ENCODE measurements around the gene NAGPA. TPM values are rescaled to one million over a fixed set of nuclear protein-coding genes. Genes with fewer than 3 reads are reported as not detected.

NAGPA gene
- total and polyA plus RNA-seq, 2 of the 13 experiments (the other 11 are each of a cell fraction or from before 2014, with no cell fraction given), result 27.1 to 60.3 TPM

DNA sequence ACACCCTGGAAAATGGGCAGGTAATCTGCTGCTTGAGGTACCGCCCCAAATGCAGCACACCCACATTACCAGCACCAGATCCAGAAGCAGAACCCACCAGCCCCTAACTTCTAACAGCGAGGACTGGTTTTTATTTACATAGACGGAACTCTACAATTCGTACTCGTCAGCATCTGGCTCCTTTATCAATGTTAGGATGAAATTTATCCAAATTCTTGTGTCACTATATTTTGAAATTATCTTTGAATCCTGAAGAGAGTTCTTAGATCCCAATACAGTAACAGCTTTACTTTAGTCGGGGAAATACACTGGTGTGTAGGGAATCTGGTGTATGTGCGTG lies 37.6 kb upstream of the NAGPA start:
- intact Hi-C loops (cut with micrococcal nuclease; ENCODE audit: unreplicated experiment) (loop anchor here (5.0 kb wide), 2 partner anchors 34 to 114 kb away; partner anchors contain the start of gene SEC14L5), in situ Hi-C loops (cut with HindIII; ENCODE audit: extremely low pct_ligation_motif_present, low pct_unique_long_range_greater_than_20kb) (no loop called here)
- peak overlapping the region; percentile 85 for H3K9ac ChIP-seq (ENCODE audit: insufficient read depth, low read depth, low read length)
- peak overlapping the region; percentile 73 for H2AFZ ChIP-seq (ENCODE audit: low read length)
- ATAC-seq (no peak), FAIRE-seq (peak; percentile 12), DNase-seq (ENCODE audit: low spot score) (no peak)
- H3K4me3 ChIP-seq (replicated peaks in 1 of 3; ENCODE audit: insufficient read depth in 1 of 3, low read depth in 2 of 3, low read length in 3 of 3), result peak overlapping the region; percentile 79 to 89 (median 82)
- no peaks in the 10 kb centered on the region; a peak in 1 of 5 replicates for H3K27me3 ChIP-seq (ENCODE audit: control insufficient read depth in 1 of 2, insufficient read depth in 2 of 2, low read length in 2 of 2)
- H4K20me1 ChIP-seq (ENCODE audit: insufficient read depth, low read length), result no peaks in the 10 kb centered on the region
- no peak for TF ChIP-seq NBN (conservative IDR thresholded peaks at IDR 0.05)
- TF ChIP-seq GTF3A (CRISPR knock-in tag; conservative IDR thresholded peaks at IDR 0.05), result no peak
- TF ChIP-seq TRIM24 (CRISPR knock-in tag; IDR thresholded peaks at IDR 0.05), result no peak
- peak; percentile 92; the same call in 1 of the 2 replicates for TF ChIP-seq ELF4 (CRISPR knock-in tag; IDR thresholded peaks at IDR 0.05; ENCODE audit: borderline replicate concordance)
- TF ChIP-seq, protein P1, sequence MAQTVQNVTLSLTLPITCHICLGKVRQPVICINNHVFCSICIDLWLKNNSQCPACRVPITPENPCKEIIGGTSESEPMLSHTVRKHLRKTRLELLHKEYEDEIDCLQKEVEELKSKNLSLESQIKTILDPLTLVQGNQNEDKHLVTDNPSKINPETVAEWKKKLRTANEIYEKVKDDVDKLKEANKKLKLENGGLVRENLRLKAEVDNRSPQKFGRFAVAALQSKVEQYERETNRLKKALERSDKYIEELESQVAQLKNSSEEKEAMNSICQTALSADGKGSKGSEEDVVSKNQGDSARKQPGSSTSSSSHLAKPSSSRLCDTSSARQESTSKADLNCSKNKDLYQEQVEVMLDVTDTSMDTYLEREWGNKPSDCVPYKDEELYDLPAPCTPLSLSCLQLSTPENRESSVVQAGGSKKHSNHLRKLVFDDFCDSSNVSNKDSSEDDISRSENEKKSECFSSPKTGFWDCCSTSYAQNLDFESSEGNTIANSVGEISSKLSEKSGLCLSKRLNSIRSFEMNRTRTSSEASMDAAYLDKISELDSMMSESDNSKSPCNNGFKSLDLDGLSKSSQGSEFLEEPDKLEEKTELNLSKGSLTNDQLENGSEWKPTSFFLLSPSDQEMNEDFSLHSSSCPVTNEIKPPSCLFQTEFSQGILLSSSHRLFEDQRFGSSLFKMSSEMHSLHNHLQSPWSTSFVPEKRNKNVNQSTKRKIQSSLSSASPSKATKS (CRISPR knock-in tag; IDR thresholded peaks at IDR 0.05), result peak; percentile 50; the same call in 1 of the 2 replicates
- TF ChIP-seq MYC (CRISPR knock-in tag; IDR thresholded peaks at IDR 0.05; ENCODE audit: borderline replicate concordance), result no peak
- TF ChIP-seq, protein P2, sequence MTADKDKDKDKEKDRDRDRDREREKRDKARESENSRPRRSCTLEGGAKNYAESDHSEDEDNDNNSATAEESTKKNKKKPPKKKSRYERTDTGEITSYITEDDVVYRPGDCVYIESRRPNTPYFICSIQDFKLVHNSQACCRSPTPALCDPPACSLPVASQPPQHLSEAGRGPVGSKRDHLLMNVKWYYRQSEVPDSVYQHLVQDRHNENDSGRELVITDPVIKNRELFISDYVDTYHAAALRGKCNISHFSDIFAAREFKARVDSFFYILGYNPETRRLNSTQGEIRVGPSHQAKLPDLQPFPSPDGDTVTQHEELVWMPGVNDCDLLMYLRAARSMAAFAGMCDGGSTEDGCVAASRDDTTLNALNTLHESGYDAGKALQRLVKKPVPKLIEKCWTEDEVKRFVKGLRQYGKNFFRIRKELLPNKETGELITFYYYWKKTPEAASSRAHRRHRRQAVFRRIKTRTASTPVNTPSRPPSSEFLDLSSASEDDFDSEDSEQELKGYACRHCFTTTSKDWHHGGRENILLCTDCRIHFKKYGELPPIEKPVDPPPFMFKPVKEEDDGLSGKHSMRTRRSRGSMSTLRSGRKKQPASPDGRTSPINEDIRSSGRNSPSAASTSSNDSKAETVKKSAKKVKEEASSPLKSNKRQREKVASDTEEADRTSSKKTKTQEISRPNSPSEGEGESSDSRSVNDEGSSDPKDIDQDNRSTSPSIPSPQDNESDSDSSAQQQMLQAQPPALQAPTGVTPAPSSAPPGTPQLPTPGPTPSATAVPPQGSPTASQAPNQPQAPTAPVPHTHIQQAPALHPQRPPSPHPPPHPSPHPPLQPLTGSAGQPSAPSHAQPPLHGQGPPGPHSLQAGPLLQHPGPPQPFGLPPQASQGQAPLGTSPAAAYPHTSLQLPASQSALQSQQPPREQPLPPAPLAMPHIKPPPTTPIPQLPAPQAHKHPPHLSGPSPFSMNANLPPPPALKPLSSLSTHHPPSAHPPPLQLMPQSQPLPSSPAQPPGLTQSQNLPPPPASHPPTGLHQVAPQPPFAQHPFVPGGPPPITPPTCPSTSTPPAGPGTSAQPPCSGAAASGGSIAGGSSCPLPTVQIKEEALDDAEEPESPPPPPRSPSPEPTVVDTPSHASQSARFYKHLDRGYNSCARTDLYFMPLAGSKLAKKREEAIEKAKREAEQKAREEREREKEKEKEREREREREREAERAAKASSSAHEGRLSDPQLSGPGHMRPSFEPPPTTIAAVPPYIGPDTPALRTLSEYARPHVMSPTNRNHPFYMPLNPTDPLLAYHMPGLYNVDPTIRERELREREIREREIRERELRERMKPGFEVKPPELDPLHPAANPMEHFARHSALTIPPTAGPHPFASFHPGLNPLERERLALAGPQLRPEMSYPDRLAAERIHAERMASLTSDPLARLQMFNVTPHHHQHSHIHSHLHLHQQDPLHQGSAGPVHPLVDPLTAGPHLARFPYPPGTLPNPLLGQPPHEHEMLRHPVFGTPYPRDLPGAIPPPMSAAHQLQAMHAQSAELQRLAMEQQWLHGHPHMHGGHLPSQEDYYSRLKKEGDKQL (CRISPR knock-in tag; IDR thresholded peaks at IDR 0.05; ENCODE audit: low read depth), result peak; percentile 37; the same call in 1 of the 2 replicates
- TF ChIP-seq, protein P3, sequence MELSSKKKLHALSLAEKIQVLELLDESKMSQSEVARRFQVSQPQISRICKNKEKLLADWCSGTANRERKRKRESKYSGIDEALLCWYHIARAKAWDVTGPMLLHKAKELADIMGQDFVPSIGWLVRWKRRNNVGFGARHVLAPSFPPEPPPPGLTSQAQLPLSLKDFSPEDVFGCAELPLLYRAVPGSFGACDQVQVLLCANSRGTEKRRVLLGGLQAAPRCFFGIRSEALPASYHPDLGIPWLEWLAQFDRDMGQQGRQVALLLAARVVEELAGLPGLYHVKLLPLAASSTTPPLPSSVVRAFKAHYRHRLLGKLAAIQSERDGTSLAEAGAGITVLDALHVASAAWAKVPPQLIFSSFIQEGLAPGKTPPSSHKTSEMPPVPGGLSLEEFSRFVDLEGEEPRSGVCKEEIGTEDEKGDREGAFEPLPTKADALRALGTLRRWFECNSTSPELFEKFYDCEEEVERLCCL (CRISPR knock-in tag; IDR thresholded peaks at IDR 0.05; ENCODE audit: borderline replicate concordance), result no peak
- TF ChIP-seq ZC3H4 (CRISPR knock-in tag; IDR thresholded peaks at IDR 0.05; ENCODE audit: borderline replicate concordance), result 0 out of 2 replicates have a peak, but pooled peaks have one; percentile 6
- peak; percentile 77; the same call in 1 of the 2 replicates for TF ChIP-seq ZNF816 (CRISPR knock-in tag; IDR thresholded peaks at IDR 0.05; ENCODE audit: borderline replicate concordance)
- TF ChIP-seq, protein P4, sequence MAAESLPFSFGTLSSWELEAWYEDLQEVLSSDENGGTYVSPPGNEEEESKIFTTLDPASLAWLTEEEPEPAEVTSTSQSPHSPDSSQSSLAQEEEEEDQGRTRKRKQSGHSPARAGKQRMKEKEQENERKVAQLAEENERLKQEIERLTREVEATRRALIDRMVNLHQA (CRISPR knock-in tag; IDR thresholded peaks at IDR 0.05), result 0 out of 2 replicates have a peak, but pooled peaks have one; percentile 29
- TF ChIP-seq ZNF431 (CRISPR knock-in tag; IDR thresholded peaks at IDR 0.05; ENCODE audit: borderline replicate concordance, low read depth), result no peak
- peak overlapping the region; percentile 70 for H3K27ac ChIP-seq (ENCODE audit: extremely low read length, insufficient read depth, low read length)
- WGBS (ENCODE audit: low lambda C conversion rate), result 48% methylated on average over 7 of the region's 7 CpGs
- CTCF ChIA-PET (ENCODE audit: low intra/inter-chr PET ratio, low total read pairs), result no interaction called here
- H3K4me2 ChIP-seq (ENCODE audit: low read depth, low read length), result peak overlapping the region; percentile 95
- TSS peak; percentile 70 for BruUV-seq (replicated peaks)
- H3K9me3 ChIP-seq (ENCODE audit: low read length), result no peaks in the 10 kb centered on the region
- H3K36me3 ChIP-seq (replicated peaks in 1 of 2; ENCODE audit: control insufficient read depth in 1 of 2, insufficient read depth in 2 of 2, low read length in 2 of 2), result peaks cover 14 to 28% of the 10 kb centered on the region in 2 experiments
- peaks cover 25% of the 10 kb centered on the region for H3K4me1 ChIP-seq (ENCODE audit: insufficient read depth, low read length)
- H3K79me2 ChIP-seq (ENCODE audit: insufficient read depth, low read length), result peaks cover 26% of the 10 kb centered on the region
- POLR2A ChIA-PET, result interaction anchor here (1.0 to 2.2 kb wide), 7 partner anchors 13 to 165 kb away, joined by 3 to 12 read pairs (median 4); partner anchors contain the start of genes NAGPA and SEC14L5

Measured in HepG2 (cell line).